DMS79 (cell line): ENCODE measurements around the gene TMEM234.
"Not testable (repeated sequence)": the region's sequence is repeated elsewhere in the genome, so short reads cannot be mapped to it uniquely, and the experiment has no call there.

Source experiments
- DNase-seq: peaks from one replicate; lab custom pipeline; 2025; lab: John Stamatoyannopoulos, UW

Gene TMEM234

GRCh38 chr1:32221980-32222755, at the start of gene TMEM234, which contains the start of gene EIF3I:
TMEM234 (minus strand) TSS chr1:32222353; CDS start chr1:32222322, 31 bp downstream.
EIF3I (plus strand) TSS chr1:32222407; CDS start chr1:32222442, 35 bp downstream.
- peak; percentile 89 for DNase-seq

GRCh38 chr1:32269744-32270143, 47.6 kb upstream of the TMEM234 start:
- DNase-seq: no peak

- no peak for DNase-seq
These were observed 44.9 kb upstream of the TMEM234 start for GRCh38 chr1:32266921-32267591.

DNA sequence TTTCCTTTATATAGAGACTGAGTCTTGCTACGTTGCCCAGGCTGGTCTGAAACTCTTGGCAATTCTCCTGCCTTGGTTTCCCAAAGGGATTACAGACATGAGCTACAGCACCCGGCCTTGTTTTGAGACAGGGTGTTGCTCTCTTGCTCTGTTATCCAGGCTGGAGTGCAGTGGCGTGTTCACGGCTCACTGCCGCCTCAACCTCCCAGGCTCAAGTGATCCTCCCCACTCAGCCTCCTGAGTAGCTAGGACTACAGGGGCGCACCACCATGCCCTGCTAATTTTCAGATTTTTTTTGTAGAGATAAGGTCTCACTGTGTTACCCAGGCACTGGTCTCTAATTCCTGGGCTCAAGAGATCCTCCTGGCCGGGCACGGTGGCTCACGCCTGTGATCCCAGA, 43.7 kb upstream of the TMEM234 start:
- DNase-seq: no peak

GRCh38 chr1:32263744-32264143, 41.6 kb upstream of the TMEM234 start:
- no peak for DNase-seq

GRCh38 chr1:32263236-32263593, 41.1 kb upstream of the TMEM234 start:
- not testable (repeated sequence) for DNase-seq

GRCh38 chr1:32257227-32257508, 35.0 kb upstream of the TMEM234 start:
- DNase-seq: no peak

- DNase-seq: no peak
These were observed 34.5 kb upstream of the TMEM234 start for GRCh38 chr1:32256473-32257226.

GRCh38 chr1:32255072-32256071, 33.2 kb upstream of the TMEM234 start:
- no peak for DNase-seq

DNA sequence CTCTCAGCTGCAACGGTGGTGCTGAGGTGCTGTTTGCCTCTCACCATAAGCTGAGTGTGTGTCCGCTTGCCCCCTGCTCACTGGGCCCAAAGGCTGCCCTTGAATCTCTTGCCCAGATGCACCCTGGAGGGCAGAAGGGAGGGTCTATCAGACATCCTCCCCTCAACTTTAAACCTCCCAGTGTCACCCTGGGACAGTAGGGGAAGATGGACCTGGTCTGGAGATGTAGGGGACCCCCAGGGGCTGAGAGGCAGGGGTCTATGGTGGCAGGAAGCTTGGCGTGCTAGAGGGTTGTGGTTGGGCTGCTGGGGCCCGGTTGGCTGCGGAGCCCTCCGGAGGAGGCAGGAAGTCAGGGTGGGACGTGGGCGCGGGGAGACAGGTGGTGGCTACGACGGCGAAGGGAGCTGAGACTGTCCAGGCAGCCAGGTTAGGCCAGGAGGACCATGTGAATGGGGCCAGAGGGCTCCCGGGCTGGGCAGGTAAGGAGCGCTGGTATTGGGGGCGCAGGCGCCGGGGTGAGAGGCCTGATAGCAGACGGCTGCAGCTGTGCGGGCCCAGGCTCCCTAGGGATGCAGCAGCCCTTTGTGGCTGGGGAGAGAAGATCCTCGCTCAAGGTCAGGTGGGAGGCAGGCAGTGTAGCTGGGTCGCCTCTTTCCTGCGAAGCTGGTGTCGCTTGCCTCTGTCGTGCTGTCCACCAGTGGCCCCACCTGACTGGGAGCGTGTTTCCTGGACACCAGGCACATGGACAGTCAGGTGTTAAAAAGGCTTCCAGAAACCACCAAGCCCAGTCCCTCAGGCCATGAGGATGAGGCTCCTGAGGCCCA, 29.0 kb upstream of the TMEM234 start, which contains the start of gene LCK:
TSS of gene LCK (plus strand) at position 373 of the 824 bp plus-strand sequence. CDS start 23,065 bp downstream, outside the sequence.
- no peak for DNase-seq

GRCh38 chr1:32249831-32250525, 27.8 kb upstream of the TMEM234 start:
- DNase-seq: no peak

- no peak for DNase-seq
These were observed 26.1 kb upstream of the TMEM234 start for GRCh38 chr1:32247983-32248889.

DNA sequence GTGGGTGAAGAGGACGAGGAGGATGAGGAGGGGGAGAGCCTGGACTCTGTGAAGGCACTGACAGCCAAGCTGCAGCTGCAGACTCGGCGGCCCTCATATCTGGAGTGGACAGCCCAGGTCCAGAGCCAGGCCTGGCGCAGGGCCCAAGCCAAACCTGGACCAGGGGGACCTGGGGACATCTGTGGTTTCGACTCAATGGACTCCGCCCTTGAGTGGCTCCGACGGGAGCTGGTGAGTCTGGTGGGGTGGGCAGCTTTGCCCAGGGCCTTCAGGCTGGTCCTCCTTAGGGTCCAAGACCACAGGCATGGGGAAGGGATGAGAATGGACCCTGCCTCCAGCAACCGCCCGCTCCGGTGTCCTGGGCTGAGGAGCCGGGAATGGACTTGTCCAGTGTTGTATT, 25.3 kb upstream of the TMEM234 start:
- DNase-seq: no peak

DNA sequence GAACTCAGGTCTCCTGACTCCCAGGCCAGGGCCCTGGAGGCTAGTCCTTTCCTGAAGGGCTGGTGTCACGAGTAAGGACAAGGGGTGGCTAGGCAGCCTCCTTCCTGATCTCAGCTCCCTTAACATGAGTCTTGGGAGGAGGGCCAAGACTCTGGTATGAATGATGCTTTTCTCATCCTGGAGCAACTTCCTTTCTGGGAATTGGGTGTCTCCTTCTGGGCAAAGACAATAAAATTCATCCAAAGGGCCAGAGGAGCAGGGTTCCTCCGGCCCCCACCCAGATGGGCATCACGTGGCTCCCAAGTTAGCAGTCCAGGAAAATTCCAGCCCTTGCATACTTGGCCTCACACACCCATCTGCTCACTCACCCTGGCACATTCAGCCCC, 24.7 kb upstream of the TMEM234 start, which contains the start of gene FAM167B:
TSS of gene FAM167B (plus strand) at position 335 of the 386 bp plus-strand sequence. CDS start 200 bp downstream, outside the sequence.
- DNase-seq: no peak

GRCh38 chr1:32242341-32242851, 20.2 kb upstream of the TMEM234 start:
- DNase-seq: no peak

- peak; percentile 86 for DNase-seq
These were observed 19.0 kb upstream of the TMEM234 start for GRCh38 chr1:32241001-32241763.

- DNase-seq: peak; percentile 95
These were observed 18.2 kb upstream of the TMEM234 start for GRCh38 chr1:32240140-32240951.
